Ovary (tissue), 9 donors: ENCODE measurements around the gene UGP2. TPM values are rescaled to one million over a fixed set of nuclear protein-coding genes. Genes with fewer than 3 reads are reported as not detected.

ENCODE experiments used
- DNase-seq, 5 donors: peaks; one replicate each; pipeline ENCODE4 v3.0.0-alpha.2; 2019 to 2020
- H3K27ac ChIP-seq, 2 donors: fragments of 200-600 bp; one replicate each; pipeline versions ENCODE4 v1.5.1 to v1.8.0; 2019 to 2022
- H3K27me3 ChIP-seq: fragments of 200-600 bp; one replicate; pipeline ENCODE4 v1.8.0; 2022
- H3K36me3 ChIP-seq: fragments of 200-600 bp; sonication (generic); one replicate; pipeline ENCODE4 v1.5.1; 2019
- H3K4me1 ChIP-seq: one replicate; pipeline ENCODE4 v1.8.1; 2013; ENCODE audit warnings: mild to moderate bottlenecking, moderate library complexity; ENCODE audit not compliant: insufficient read depth
- H3K4me3 ChIP-seq: fragments of 200-600 bp; sonication (generic); one replicate; pipeline ENCODE4 v1.5.1; 2017
- H3K9me3 ChIP-seq, 2 donors: fragments of 200-600 bp in 1 of 2; sonication (generic) in 1 of 2; one replicate each; pipeline versions ENCODE4 v1.5.1 to v1.8.1; 2013 to 2019; ENCODE audit warnings: mild to moderate bottlenecking in 1 of 2, moderate library complexity in 1 of 2
- EP300 ChIP-seq: sonication (generic); formaldehyde crosslinking; IDR thresholded peaks from one replicate; pipeline ENCODE4 v1.6.1; 2017; ENCODE audit warnings: antibody characterized with exemption
- POLR2A ChIP-seq: fragments of 450-650 bp; IDR thresholded peaks from one replicate; pipeline ENCODE4 v1.6.1; 2017; ENCODE audit warnings: antibody characterized with exemption, mild to moderate bottlenecking, moderate library complexity
- WGBS, 3 donors: extraction: QIAGEN DNeasy Blood & Tissue Kit in 1 of 3; methylation state at CpG; one replicate each; pipeline versions ENCODE4 v1.1.5 to v1.1.7; 2013 to 2017; 5-methylcytosine and 5-hydroxymethylcytosine counted together
- intact Hi-C, 4 donors: fragments of 100-400 bp; cut with DNase I; formaldehyde crosslinking; loops; one replicate each; pipeline versions ENCODE4 v1.11.0 to v1.15.1; 2022 to 2023
- polyA plus RNA-seq, 2 donors: library from polyadenylated mRNA; stranded (reverse); fragments of 200-250 nt in 1 of 2; fragments of 350-450 nt in 1 of 2; fragmentation: Illumina TruSeq in 1 of 2; extraction: RNeasy Lipid Tissue Mini Kit (QIAGEN cat#74804) in 1 of 2; gene quantifications; one replicate each; pipeline ENCODE4 v1.2.3, GENCODE V29; 2013 to 2014
- total RNA-seq, 7 donors: library from RNA; depleted of rRNA in 2 of 7; stranded (reverse); fragments of >200 nt in 2 of 7; fragmentation: NEBNext Ultra II Directional in 3 of 7; extraction: Animal tissue kit (Norgen Biotek cat#: 25700) in 3 of 7; gene quantifications; one replicate each; pipeline versions ENCODE4 v1.1.0 to v1.2.4, GENCODE V29; 2016 to 2023
- TF ChIP-seq, protein P1 (sequence below), 3 donors: fragments of 450-650 bp in 2 of 3; fragments of 200-600 bp in 1 of 3; IDR thresholded peaks; one replicate each; pipeline versions ENCODE4 v1.5.1 to v1.8.0; 2016 to 2022; ENCODE audit warnings: antibody characterized with exemption in 3 of 3, mild to moderate bottlenecking in 1 of 3
- donor health status: DM: no; HTN: no; CAD: no; lungs with moderate emphysema.
- donor health status: DM: no; HTN: no; CAD: no.
- donor health status: Bipolar disorder and iron deficiency.
- donor health status: DM: yes; HTN: yes; CAD: no.
- donor health status: DM: no; HTN: no; CAD: no.
- donor health status: DM: yes; HTN: yes; CAD: no.

Gene UGP2
- total and polyA plus RNA-seq, 9 donors = 63.7 to 129 (median 85.1) TPM

DNA sequence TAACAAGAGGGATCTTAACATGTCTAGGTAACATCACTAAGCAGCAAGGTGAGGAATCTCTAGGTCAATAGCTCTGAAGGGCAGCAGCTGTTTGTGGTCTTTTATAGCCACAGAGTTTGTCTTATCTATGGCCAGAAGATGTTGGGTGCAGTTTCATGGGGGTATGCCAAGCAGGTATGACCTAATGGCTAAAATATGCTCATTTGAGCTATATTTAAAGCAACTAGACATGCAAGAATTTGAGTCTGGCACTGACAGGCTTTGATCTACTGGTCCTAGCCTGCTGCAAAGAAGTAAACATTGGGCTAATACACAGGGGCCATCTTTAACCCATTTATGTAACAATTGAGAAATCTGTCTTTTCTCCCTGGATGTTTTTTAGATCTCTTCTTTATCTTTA lies 13.9 kb upstream of the UGP2 start:
- H3K4me1 ChIP-seq = peaks cover 2% of the 10 kb centered on the region
- H3K27me3 ChIP-seq = no peaks in the 10 kb centered on the region
- no peaks in the 10 kb centered on the region for H3K9me3 ChIP-seq
- no peak for DNase-seq
- TF ChIP-seq EP300 = no peak
- TF ChIP-seq, protein P1, sequence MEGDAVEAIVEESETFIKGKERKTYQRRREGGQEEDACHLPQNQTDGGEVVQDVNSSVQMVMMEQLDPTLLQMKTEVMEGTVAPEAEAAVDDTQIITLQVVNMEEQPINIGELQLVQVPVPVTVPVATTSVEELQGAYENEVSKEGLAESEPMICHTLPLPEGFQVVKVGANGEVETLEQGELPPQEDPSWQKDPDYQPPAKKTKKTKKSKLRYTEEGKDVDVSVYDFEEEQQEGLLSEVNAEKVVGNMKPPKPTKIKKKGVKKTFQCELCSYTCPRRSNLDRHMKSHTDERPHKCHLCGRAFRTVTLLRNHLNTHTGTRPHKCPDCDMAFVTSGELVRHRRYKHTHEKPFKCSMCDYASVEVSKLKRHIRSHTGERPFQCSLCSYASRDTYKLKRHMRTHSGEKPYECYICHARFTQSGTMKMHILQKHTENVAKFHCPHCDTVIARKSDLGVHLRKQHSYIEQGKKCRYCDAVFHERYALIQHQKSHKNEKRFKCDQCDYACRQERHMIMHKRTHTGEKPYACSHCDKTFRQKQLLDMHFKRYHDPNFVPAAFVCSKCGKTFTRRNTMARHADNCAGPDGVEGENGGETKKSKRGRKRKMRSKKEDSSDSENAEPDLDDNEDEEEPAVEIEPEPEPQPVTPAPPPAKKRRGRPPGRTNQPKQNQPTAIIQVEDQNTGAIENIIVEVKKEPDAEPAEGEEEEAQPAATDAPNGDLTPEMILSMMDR (IDR thresholded peaks at IDR 0.05) = no peak
- TF ChIP-seq POLR2A = no peak
- no peaks in the 10 kb centered on the region for H3K36me3 ChIP-seq
- intact Hi-C loops = no loop called here
- H3K4me3 ChIP-seq = no peak overlapping the region
- no peak overlapping the region for H3K27ac ChIP-seq

DNA sequence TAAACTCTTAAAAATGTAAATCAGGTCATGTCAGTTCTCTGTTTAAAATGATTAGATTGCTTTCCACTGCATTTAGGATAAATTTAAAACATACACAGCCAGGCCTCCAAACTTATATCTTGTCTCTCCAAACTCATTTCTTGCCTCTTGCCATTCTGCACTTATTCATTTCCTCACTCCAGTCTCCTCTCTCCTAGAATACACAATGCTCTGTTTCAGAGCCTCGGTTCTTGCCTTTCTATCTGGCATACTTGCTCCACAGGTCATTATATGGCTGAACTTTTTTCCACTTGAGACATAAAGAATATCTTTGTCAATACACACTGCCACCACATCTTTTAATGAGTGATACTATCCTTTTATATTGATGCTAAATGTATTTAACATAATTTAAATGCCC lies 10.5 kb upstream of the UGP2 start:
- Histone ChIP-seq H3K27ac (no peak overlapping the region), H3K36me3 (no peaks in the 10 kb centered on the region), H3K4me3 (no peak overlapping the region), H3K27me3 (no peaks in the 10 kb centered on the region), H3K4me1 (peaks cover 2% of the 10 kb centered on the region), H3K9me3 (no peaks in the 10 kb centered on the region)
- 88 to 98% (median 93%) methylated on average over 1 of the region's 1 CpG for WGBS, 3 donors
- DNase-seq = no peak
- TF ChIP-seq, protein P1 (IDR thresholded peaks at IDR 0.05) = no peak
- TF ChIP-seq EP300 (no peak), POLR2A (no peak)
- intact Hi-C loops = no loop called here

DNA sequence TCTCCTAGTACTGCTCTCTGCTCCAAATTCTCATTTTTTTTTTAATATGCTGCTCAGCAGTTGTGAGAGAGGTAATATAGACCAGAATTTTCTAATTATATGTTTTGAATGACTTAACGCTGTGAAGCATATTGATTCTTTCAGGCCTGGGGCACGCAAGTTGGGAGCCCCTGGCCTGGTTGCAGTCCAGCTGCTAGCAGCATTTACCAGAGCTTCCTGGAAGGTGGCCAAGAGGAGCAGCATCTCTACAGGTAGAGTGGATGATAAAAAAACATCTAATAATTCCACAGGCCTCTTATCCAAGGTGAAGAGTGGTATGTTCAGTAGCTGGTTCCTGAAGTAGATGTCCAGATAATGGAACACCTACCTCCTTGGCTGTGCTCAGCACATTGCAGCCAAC lies 7.3 kb upstream of the UGP2 start:
- Histone ChIP-seq H3K4me1 (no peaks in the 10 kb centered on the region), H3K4me3 (no peak overlapping the region), H3K9me3 (no peaks in the 10 kb centered on the region), H3K27ac (no peak overlapping the region), H3K27me3 (no peaks in the 10 kb centered on the region), H3K36me3 (no peaks in the 10 kb centered on the region)
- intact Hi-C loops = no loop called here
- 95 to 98% (median 96%) methylated on average over 2 of the region's 2 CpGs for WGBS, 3 donors
- TF ChIP-seq POLR2A = no peak
- TF ChIP-seq, protein P1 (IDR thresholded peaks at IDR 0.05) = no peak
- TF ChIP-seq EP300 = no peak
- DNase-seq = no peak

DNA sequence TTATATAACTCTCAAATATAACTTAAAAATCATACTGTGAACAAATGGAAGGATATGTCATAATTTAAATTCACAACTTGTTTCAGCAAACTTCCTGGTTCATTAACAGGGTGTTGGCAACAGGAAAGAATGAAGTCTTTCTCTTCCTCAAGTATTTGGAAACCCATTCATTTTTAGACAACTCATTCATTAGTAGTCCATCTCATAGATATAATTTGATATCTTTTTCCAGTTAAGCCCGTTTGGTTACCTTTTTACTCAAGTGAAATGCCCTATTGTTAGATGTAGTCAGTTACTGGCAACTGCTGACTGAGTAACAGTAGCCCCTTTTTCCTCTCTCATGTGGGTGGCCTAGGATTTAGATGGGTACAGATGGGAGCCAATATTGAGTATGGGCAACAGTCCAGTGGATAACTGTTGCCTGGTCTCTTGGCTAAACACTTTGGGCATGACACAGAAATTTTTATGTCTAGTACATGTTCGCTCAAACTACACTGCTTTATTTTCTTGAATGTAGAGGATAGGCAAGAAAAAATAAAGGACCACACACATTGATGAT lies 4.6 kb upstream of the UGP2 start:
- no peak for DNase-seq
- intact Hi-C loops = no loop called here
- Histone ChIP-seq H3K36me3 (no peaks in the 10 kb centered on the region), H3K4me3 (no peak overlapping the region), H3K4me1 (no peaks in the 10 kb centered on the region), H3K27ac (no peak overlapping the region), H3K27me3 (no peaks in the 10 kb centered on the region), H3K9me3 (no peaks in the 10 kb centered on the region)
- TF ChIP-seq EP300 (no peak), POLR2A (no peak)
- TF ChIP-seq, protein P1 (IDR thresholded peaks at IDR 0.05) = no peak
- 63 to 71% (median 70%) methylated on average over 2 of the region's 2 CpGs for WGBS, 3 donors
